GM19025 (cell line): Measurements from ENCODE around the gene LRP11.
"Not testable (repeated sequence)": the region's sequence is repeated elsewhere in the genome, so short reads cannot be mapped to it uniquely, and the experiment has no call there.

Source experiments
- ATAC-seq: cut with Tn5 transposase; IDR thresholded peaks from one replicate; pipeline ENCODE4 v1.9.1; 2021; ENCODE audit warnings: mild to moderate bottlenecking, low read depth, moderate library complexity; ENCODE audit not compliant: unreplicated experiment

LRP11 gene, protein sequence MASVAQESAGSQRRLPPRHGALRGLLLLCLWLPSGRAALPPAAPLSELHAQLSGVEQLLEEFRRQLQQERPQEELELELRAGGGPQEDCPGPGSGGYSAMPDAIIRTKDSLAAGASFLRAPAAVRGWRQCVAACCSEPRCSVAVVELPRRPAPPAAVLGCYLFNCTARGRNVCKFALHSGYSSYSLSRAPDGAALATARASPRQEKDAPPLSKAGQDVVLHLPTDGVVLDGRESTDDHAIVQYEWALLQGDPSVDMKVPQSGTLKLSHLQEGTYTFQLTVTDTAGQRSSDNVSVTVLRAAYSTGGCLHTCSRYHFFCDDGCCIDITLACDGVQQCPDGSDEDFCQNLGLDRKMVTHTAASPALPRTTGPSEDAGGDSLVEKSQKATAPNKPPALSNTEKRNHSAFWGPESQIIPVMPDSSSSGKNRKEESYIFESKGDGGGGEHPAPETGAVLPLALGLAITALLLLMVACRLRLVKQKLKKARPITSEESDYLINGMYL

DNA sequence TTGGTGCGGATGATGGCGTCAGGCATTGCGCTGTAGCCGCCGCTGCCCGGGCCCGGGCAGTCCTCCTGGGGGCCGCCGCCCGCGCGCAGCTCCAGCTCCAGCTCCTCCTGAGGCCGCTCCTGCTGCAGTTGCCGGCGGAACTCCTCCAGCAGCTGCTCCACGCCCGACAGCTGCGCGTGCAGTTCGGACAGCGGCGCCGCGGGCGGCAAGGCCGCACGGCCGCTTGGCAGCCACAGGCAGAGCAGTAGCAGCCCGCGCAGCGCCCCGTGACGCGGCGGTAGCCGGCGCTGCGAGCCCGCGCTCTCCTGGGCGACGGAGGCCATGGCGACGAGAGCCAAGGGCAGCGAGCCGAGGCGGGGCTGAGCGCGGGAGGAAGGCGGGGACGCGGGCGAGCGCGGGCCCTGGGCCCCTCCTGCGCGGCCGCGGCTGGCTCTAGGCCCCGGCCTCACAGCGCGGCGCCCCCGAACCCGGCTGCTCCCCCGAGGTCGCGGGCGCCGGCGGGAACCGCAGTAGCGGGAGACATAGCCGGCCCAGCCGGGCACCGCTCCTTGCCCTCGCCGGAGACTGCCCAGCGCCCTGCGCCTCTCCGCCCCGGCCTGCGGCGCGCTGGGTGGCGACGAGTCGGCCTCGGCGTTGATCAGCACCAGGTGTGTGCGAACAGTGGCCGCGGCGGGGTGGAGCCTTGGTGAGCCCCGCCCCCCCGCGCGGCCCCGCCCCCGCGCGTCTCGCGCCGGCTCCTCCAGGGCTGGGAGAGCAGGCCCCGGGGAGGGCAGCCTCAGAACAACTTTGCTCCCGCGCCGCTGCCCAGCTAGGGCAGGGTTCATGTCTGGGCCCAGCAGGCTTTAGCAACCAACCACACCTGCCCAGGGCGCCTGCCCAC is at the start of gene LRP11:
Gene LRP11, minus strand, starts transcription at position 662 of the 880 bp plus-strand sequence. Its CDS starts 339 bp downstream, at position 323.
- peak; percentile 75 for ATAC-seq

DNA sequence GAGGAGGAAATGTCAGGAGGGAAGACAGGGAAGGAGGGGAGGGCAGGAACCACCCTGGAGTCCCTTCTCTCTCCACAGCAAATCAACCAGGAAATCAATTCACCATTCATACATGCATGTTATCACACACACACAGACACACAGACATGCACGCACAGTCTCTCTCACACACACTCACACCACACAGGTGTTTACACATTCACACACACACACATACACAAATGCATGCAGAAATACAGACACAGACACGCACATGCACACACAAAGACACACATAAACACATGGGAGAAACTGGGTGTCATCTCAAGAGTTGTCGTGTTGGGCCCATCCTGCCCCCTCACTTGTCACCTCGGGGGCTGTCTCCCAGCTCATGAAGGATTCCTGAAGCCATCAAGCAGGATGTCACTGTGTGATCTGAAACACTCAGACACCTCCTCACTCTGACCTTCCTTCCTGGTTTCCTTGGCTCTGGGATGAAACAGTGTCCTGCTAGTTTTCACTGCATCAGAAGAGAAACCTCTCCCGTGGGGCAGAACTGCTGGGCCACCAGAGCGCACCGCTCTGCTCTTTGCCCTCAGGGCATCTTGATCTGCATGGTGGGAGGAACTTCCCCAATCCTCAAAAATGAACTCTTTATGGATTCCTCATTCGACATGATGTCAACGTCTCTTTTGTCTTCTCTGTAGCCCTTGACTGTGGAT is 49.5 kb upstream of the LRP11 start:
- no peak for ATAC-seq

DNA sequence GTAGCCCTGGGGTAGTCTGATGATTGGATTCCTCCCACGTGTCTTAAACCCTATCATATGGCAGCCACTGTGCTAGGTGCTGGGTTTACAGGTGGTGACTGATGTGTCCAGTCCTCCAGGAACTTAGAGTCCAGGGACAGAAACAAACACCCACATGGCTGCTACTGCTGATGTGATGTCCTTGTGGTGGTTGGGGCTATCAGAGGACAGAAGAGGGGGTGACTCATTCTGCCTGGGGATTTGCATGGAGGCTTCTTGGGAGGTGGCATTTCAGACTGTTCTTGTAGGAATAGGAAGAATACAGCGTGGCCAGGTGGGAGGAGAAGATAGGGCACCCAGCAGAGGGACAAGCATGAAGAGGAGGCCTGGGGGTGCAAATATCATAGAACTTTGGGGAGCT is 48.9 kb upstream of the LRP11 start:
- no peak for ATAC-seq

DNA sequence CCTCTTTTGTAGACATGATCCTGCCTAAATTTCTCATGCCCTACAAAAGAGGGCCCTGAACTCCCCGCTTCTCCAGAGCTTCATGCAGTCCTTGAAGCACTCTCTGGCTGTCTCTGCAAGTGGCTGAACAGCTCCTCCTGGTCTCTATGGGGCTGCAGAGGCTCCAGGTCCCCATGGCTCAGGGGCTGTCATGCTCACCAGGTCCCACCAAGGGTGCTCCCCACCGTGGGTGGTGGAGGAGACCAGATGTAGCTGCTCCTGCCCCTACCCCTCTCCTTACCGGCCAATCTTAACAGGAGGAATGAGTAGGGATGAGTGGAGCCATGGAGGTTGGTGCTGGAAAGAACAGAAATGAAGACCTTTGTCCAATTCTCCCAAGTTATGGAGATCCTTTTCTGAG is 48.5 kb upstream of the LRP11 start:
- not testable (repeated sequence) for ATAC-seq

DNA sequence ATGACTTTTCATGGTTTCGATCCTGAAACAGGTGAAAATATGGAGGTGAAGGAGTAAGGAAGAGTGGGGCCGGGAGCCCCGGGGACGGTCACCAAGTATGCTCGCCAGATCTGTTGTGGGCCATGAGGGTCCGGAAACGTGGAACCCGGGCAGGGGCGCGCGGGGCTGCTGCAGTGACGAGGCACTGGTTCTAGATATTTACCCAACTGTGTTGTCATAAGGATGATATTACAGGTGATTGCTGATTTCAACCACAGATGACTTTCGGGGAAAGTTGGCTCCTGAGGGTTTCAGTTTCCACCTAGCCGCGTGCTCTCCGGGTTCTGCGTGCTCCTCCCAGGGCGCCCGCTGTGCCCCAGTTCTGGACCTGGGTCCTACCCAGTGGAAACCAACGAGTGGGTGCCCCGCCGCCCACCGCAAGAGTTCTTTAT is 46.6 kb upstream of the LRP11 start:
- no peak for ATAC-seq

DNA sequence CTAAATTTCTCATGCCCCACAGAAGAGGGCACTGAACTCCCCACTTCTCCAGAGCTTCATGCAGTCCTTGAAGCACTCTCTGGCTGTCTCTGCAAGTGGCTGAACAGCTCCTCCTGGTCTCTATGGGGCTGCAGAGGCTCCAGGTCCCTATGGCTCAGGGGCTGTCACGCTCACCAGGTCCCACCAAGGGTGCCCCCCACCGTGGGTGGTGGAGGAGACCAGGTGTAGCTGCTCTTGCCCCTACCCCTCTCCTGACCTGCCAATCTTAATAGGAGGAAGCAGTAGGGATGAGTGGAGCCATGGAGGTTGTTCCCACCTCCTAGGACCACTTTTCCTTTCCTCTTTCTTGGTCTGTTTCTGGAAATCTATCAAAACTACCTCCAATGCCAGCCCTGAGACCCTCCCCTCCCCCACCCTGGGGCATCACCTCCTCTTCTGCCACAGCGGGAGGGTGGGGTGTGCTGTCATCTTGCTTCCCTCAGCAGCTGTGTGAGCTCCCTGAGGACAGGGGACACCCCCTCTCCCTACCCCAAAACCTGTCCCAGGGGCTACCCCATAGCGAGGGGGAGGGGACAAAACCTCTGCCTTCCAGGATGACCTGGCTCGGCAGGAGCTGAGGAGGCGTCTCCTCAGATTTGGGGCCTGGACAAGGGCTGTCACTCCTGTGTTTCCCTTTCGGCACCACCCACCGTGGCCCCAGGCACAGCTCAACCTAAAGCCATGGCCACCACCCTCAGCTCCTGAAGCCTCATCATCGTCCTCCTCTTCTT is 45.7 kb upstream of the LRP11 start:
- no peak for ATAC-seq

DNA sequence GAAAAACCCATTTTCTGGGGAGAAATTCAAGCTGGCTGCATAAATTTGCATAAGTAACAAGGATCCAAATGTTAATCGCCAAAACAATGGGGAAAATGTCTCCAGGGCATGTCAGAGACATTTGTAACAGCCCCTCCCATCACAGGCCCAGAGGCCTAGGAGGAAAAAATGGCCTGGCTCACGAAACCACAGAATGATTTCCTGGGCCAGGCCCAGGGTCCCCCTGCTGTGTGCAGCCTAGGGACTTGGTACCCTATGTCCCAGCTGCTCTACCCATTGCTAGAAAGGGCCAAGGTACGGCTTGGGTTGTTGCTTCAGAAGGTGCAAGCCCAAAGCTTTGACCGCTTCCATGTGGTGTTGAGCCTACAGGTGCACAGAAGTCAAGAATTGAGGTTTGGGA is 44.3 kb upstream of the LRP11 start:
- not testable (repeated sequence) for ATAC-seq

DNA sequence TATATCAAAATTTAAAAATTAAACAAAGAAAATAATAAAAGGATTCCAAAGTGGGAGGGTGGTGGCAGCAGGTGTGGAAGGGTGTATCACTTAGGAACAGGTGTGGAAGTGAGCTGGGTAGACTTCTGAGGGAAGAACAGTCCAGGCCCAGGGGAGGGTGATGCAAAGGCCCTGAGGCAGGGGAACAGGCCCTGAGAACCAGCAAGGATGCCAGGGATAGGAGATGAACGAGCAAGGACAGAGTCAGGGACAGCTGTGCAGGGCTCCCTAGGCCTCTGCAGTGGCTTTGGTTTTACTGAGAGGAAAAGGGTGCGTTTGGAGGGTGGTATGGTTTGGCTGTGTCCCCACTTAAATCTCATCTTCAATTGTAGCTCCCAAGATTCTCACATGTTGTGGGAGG is 43.2 kb upstream of the LRP11 start:
- no peak for ATAC-seq

DNA sequence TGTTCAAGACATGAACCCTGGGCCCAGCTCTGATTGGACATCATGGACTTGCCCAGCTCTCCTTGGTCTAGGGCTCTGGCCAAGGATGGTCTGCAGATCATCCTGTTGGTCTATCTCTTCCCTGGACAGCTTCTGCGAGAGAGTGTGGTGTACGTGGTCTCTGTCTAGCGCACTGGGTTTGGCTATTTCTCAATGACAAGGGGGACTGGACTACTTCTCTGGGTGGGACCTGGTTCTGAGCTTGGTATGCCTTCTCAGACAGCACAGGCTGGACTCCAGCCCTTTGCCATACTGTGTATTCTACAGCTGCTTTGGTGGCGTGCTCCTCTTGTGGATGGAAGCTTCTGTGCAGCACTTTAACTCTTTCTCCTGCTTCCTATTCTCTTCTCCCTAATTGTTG is 42.2 kb upstream of the LRP11 start:
- no peak for ATAC-seq

DNA sequence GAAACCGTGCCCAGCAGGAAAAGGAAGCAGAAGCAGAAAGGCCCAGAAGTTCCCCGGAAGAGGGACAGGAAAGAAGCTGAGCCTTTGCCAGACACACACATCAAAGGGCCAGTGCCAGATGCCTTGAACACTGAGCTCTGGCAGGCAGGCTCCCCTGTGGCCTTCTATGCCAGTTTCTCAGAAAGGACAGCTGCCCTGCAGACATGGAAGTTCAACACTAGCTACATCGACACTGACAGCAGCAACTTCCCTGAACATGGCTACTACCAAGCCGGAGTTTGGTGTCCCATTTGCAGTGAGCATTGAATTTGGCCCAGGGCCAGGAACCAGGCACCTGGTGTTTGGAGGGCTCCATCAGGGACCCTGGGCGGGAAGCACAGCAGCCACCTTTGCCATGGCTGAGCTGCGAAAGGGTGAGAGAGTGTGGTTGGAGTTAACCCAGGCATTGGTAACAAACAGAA is 41.8 kb upstream of the LRP11 start:
- ATAC-seq = no peak

DNA sequence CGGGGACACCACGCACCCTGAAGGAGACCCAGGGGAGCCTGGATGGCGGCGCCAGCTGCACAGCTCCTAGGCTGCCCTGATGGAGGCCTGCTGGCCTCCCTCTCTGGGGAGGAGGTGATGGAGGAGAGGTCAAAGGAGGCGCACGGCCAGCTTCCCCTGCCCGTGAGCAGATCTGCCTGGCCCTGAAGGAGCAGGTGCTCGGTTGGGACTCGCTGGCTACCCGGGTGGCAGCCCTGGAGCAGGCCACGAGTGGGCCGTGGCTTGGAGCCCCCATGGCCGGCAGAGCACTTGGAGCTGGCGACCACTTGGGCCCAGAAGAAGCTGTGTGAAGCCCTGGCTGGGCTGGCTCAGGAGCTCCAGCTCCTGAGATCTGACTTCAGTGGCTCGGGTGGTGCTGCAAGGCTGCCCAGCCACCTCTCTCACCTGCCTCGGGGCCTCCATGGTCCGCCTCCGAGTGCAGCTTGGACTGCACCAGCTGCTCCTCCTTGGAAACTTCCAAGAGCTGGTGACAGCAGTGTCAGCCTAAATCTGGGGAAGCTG is 41.3 kb upstream of the LRP11 start:
- ATAC-seq = no peak

DNA sequence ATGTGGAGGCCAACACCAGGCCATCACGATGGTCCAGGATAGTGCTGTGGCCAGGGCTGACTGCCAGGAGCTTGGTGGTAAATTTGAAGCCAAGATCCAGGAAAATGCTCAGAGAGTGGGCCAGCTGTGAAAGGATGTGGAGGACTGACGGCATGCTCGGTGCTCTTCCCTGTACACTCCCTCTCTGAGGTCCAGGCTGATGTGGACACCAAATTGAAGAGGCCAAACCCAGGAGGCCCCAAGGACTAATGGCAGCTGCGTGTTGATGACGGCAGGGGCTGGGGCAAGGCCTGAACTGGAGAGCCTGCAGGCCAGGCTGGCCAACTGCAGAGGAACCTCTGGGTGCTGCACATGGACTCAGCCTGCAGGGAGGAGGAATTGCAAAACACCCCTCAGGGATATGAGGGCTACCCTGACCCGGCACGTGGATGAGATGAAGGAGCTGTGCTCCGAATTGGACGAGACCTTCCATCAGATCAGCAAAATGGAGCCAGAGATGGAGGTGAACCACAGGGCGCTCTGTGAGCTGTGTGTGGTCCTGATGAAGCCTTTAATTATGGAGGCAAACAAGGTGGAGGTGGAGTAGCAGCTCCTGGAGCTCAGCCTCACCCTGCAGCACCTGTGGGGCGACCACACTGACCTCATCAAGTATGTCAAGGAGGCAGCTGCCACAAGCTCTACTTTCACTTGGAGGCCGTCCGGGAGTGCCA is 40.7 kb upstream of the LRP11 start:
- no peak for ATAC-seq

DNA sequence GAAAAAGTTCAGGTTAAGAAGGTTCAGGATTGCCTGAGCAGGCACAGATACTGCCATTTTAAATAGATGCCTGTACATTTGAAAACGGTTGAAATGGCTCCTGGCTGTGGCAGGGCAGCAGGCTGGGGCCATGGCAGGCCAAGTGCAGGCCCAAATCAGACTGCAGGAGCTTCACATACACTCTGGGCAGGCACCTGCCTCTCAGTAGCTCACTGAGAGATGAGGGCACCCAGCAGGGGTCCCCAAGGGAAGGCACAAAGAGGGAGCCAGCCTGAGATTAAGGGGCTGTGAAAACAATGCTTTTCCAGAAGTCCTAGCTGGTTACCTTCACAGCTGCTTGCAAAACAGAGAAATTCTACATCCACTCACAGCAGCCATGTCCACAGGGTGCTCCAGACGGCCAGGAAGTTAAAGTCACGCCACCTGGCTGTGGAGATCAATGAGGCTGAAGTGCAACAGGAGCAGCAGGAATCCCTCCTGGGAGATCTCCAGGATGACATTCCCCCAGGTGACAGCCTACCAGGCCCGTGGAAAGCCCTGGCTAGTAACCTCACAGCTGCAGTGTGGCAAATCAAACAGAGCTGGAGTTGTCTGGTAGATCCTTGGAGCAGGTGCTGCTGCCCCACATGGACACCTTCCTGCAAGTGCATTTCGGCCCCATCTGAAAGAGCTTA is 39.9 kb upstream of the LRP11 start:
- no peak for ATAC-seq

DNA sequence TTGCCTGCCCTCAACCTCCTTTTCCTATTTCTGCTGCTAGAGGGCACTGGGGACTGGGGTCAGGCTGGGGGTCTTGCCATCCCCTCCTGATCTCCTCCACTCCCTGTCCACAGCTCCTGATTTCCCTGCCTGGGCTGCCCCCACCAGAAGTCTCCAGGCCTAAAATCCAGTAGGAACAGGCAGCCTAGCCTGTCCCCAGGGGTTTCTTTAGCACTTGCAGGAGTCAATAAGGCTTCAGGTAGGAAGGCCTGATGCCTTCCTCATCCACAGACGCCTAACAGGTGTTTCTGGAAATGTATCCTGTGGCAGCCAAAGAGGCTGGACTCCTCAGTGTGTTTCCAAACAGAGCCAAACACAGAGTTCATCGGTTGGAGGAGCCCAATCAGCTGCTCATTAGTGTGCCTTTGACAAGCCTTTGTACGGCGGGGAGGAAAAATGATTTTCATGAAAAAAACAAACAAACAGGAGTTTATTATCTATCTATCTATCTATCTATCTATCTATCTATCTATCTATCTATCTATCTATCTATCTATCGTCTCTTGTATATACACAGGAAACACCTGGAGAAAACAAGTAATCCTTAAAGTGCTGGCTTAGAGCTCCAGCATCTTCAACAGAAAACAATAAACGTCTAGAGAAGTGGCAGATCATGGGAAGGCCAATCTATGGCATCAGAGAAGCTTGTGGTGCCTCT is 37.4 kb upstream of the LRP11 start:
- ATAC-seq = no peak

DNA sequence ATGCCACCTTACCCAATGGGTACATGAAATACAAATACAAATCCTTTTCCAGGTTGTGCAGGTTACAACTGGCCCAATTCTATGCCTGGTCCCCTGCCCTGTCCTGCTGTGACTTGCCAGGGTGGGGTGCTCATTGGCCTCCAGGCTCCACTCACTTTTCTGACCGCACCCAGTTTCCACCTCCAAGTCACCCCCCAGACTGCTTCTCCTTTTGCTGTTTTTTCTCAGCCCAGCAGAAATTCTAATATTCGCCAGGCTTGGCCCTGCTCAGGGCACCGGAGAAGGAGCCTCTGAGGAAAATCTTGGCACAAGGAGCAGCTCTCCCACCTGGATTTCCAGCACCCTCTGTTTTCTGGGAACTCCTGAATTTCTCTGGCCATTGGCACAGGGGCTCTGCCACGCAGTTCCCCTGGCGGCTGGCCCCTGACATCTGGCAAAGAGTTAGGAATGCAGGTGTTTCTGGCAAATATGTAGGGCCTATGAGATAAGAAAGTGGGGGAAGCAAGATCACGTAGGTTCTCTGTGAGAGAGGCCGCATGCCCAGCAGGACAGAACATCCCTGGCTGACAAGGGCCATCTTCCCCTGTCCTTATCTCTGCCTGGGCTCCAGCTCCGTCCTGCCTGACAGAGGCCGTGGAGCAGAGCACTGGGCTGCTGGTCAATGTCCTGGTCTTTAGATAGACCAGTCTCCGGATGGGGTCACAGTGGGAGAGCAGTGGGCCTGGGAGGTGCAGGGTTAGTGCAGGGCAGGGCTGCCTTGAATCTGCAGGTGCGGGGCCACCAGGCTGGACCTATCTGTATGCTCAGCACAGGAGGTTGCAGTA is 36.7 kb upstream of the LRP11 start:
- ATAC-seq = no peak

DNA sequence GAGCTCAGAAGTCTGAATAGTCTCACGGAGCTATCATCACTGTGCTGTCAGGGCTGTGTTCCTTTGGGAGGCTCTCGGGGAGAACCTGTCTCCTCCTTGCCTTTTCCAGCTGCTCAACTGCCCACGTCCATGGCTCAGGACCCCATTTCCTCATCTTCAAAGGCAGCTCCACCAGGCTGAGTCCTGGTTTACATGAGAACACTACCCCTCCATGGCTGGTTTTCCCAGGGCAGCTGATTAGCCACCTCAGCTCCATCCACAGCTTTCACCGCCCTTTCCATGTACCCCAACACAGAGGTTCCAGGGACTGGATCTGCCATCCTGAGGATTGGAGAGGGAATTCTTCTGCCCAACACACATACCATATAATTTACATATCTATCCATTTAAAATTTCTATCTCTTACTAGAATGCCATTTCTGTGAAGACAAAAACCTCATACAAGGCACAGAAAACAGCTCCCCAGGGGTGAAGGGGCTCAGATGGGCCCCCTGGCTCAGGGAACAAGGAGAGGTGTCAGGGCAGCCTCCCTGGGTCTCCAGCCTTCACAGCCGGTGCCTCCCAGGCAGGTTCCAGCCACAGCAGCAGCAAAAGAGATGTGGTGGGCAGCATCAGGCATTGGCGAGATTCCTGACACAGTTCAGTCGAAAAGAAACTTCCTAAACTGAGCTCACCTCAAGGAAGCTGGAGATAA is 35.9 kb upstream of the LRP11 start:
- ATAC-seq = no peak
